NCI-H2107 treated with DMSO at 0.1 percent for 48 hours (cell line): ENCODE results near the gene ERCC1.
"Not testable (repeated sequence)": the region's sequence is repeated elsewhere in the genome, so short reads cannot be mapped to it uniquely, and the experiment has no call there.

Experiments
- DNase-seq: peaks from one replicate; lab custom pipeline; 2025; ENCODE audit not compliant: unreplicated experiment; lab: John Stamatoyannopoulos, UW

Gene ERCC1

DNA sequence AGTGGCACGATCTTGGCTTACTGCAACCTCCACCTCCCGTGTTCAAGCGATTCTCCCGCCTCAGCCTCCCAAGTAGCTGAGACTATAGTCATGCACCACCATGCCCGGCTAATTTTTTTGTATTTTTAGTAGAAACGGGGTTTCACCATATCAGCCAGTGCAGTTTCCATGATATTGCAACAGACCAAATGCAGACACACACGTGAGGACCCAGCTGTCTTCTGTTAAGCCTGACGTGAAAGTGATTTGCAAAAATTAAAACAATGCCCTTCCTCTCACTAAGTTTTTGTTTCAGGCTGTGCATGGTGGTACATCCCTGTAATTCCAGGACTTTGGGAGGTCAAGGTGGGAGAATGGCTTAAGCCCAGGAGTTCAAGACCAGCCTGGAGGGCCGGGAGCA is 7.3 kb upstream of the ERCC1 start:
- not testable (repeated sequence) for DNase-seq

DNA sequence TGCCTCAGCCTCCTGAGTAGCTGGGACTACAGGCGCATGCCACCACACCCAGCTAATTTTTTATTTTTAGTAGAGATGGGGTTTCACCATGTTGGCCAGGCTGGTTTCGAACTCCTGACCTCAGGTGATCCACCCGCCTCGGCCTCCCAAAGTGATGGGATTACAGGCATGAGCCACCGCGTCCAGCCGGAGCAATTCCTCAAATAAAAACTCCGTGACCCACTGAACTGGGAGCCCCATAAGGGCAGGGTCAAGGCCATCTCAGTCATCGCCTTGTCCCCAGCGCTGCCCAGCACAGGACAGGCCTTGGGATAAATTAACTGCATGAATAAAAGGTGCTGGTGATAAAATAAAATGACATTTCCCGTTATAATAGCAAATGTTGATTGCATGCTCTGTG is 6.2 kb upstream of the ERCC1 start:
- not testable (repeated sequence) for DNase-seq

DNA sequence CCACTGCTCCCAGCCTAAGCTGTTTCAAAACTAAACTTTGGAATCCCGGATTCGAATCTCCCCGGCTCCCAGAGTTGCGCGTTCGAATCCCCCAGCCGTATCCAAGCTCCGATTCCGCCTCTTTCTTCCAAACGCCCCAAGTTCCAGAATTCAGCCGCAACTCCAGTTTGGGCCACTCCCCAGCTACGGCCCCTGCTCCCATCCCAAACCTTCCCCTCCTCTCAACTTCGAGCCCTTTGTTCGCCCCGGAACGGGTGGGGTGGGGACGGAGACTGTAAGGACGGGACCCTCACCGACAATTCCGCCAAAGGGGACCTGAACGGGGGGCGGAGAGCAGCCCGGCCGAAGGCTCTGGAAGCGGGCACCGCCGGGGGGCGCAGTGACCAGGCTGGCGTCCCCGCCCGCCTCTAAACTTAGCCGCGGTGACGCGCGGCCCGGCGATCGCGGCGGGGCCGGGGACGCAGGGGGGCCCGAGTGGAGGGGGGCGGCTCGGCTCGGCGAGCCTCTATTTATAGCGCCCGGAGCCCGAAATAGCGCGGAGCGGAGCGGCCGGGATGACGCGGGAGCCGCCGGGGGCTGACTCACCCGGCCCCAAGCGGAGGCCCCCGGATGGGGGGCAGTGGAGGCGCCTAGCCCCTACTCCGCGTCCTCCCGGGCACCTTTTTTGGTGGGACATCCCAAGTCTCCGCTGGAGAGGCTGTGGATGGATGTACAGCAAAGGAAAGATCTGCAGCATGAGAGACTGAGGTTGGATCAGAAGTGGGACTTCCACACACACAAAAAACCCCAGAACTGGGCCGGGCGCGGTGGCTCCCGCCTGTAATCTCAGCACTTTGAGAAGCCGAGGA is 4.9 kb upstream of the ERCC1 start:
- no peak for DNase-seq

DNA sequence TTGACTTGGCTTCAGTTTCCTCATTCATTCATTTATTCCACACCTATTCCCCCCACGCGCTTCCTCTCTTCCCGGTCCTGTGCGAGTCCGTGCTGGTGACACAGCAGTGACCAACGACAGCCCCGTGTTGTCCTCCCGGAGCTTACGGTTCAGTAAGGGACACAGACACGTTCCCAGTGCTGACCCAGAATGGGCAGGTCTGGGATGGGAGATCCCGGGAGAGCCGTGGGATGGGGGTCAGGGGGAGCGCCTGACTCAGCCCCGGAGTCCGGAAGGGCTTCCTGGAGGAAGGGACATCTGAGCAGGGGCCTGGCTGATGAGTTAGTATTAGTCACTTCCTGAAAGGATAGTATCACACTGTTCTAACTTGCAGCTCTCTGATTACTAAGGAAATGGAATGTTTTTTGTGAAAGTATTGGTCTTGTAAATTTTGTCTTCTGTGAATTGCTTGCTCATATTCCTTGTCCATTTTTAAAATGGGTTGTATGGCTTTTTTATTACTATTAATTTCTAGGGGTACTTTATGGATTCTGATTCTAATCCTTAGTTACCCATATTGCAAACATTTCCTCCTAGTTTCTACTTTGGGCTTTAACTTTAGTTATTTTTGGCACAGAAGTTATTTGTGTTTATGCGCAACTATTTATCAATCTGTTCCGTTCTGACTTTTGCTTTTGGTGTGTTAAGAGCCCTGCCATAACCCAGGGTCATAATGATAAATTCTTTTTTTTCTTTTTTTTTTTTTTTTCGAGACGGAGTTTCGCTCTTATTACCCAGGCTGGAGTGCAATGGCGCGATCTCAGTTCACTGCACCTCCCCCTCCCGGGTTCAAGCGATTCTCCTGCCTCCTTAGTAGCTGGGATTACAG is 708 bp upstream of the ERCC1 start:
- DNase-seq, result no peak

DNA sequence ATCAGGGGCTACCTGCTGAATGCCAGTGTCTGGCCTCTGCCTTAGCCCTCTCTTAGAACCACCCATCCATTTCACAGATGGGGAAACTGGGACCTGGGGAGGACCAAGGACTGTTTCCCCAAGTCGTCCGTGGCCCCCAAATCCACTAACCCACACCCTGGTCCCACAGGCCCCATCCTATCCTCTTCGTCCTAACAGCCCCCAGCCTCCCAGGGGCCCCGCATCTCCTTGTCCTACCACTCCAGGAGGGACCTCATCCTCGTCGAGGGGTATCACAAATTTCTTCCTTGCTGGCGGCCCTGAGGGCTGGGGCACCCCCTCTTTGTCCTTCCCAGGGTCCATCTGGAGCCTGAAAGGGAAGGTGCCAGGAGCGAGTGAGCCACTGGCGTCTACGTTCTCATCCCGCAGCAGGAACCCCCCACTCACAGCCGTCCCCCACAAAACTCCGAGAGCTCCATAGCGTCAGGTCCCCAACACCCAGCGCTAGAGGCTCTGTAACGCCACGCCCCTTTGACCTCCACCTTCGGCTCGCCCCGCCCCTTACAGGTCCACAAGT is 606 bp downstream of the ERCC1 start:
- DNase-seq, result no peak

DNA sequence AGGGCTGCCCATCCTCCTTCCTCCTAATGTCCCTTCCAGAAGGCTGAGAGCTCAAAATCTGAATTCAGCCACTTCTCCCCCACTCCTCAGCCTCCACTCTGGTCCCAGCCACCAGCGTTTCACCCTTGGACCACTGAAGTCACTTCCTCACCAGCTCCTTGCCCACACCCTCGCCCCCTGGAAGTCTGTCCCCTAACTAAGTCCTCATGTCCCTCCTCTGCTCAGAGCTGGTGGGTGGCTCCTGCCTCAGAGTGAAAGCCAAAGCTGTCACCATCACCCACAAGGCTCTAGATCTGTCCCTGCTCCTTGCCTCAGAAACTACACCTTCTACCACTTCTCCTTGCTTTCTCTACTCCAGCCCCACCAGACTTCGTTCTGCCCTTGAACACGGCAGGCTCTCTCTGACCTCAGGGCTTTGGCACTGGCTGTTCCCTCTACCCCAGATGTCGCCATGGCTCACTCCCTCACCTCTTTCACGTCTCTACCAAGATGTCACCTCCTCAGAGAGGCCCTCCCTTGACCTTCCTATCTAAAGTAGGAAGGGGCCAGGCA is 1.7 kb downstream of the ERCC1 start:
- no peak for DNase-seq

DNA sequence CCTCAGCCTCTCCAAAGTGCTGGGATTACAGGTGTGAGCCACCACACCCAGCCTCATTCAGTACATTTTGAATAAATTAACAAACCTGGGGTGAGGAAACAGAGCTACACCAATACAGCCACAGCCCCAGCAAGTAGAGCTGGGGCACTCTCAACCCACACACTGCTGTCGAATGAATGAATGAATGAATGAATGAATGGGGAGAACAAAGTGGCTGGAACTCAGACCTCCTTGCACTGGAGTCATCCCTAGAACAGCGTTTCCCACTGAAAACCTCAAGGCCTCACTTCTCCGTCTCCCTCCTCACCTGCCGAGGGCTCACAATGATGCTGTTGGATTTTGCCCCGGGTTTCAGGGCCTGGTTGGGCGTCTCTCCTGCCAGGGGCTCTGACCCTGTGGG is 2.8 kb downstream of the ERCC1 start:
- DNase-seq, result no peak

DNA sequence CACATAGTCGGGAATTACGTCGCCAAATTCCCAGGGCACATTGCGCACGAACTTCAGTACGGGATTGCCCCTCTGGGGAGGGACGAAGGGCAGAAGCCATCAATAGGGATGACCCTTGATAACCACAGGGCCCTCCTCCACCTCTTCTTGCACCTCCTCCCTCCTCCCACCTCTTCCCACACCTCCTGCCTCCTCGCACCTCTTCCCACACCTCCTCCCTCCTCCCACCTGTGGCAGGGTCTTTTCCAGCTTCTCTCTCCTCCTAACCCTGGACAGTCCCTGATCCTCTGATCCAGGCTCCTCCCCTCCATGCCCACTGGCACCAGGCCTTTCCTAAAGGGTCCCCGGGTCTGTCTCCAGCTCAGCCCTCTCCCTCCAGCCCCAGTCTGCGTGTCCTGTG is 3.4 kb downstream of the ERCC1 start:
- no peak for DNase-seq

DNA sequence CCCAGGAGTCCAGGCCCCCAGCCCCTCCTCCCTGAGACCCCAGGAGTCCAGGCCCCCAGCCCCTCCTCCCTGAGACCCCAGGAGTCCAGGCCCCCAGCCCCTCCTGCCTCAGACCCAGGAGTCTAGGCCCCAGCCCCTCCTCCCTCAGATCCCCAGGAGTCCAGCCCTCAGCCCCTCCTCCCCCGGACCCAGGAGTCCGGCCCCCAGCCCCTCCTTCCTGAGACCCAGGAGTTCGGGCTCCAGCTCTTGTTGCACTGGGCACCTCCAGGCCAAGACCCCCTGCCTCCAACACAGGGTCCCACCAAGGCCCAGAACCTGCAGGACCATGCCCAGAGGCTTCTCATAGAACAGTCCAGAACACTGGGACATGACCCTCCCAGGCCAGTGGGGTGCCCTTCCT is 3.8 kb downstream of the ERCC1 start:
- no peak for DNase-seq

DNA sequence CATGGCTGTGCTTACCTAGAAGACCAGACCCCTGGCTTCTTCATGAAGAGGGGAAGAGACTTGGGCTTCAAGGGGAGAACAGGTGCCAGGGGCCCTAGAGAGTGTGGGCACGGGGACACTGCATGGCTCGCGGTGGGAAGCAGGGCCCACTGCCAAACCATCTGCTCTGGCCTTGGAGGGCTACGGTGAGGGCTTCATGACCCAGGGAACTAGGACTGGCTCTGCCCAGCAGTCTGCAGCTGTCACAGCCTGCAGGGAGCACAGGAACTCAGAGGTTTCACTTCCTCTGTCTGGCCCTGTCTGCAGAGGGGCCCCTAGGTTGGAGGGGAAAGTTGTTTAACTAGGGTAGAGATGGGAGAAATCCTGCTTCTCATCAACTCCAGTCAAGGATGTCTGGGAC is 4.3 kb downstream of the ERCC1 start:
- DNase-seq, result no peak

DNA sequence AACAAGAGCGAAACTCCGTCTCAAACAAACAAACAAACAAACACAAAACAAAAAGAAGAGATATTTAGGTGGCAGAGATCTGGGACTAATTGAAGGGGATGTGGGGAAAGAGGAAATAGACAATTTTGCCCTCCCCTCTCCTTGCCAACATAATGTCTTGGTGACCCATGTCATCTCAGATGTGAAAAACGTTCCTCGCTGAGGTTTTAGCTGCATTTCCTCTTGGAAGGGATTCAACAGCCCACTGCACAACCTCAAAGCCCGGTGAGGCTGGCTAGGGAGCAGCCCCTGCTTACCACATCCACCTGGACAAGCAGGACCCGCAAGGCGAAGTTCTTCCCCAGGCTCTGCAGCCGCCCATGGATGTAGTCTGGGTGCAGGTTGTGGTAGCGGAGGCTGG is 4.9 kb downstream of the ERCC1 start:
- no peak for DNase-seq

DNA sequence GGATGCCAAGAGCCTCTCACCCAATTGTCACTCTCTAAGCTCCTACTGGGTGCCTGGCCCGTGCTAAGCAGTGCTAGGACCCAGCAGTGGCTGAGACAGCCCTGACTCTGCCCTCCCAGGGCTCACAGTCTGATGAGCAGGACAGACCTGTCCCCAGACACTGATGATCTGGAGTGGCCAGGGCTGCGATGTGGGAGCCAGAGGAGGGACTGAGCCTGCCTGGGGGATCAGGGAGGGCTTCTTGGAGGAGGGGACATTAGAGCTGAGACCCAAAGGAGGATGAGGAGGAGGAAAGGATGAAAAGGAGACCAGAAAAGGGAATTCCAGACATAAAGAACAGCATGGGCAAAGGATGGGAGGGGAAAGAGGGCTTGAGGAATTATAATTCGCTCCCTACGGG is 6.6 kb downstream of the ERCC1 start:
- no peak for DNase-seq

DNA sequence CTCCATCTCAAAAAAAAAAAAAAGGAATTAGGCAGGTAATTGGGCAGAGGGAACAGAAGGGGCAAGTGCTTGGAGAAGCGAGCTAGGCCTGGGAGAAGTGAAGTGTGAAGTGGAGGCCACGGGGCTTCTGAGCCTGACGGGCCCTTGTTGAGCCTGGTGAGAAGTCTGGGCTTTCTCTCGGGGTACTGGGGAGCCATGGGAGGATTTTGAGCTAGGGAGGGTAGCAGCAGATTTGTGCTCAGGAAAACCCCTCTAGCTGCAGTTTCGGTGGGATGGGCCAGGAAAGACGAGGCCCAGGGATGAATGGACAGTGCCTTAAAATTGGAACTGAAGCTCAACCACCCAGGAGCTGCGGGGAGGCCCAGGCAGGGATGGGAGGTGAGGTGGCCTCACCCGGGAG is 9.2 kb downstream of the ERCC1 start:
- DNase-seq, result no peak

DNA sequence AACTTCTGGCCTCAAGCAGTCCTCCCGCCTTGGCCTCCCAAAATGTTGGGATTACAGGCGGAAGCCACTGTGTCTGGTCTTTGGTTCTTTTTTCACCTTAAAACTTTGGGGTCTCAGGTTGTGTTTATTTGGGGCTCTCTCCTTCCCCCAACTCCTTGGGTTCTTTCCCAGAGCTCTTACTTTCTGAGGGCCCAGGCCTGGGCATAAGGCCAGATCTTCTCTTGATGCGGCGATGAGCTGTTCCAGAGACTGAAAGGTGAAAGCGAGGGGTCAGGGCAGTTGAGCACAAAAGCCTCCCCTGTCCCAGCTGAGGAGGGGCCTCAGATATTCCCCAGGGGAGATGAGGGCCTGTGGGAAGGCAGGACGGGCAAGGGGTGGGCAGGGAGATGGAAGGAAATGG is 10.2 kb downstream of the ERCC1 start:
- no peak for DNase-seq

DNA sequence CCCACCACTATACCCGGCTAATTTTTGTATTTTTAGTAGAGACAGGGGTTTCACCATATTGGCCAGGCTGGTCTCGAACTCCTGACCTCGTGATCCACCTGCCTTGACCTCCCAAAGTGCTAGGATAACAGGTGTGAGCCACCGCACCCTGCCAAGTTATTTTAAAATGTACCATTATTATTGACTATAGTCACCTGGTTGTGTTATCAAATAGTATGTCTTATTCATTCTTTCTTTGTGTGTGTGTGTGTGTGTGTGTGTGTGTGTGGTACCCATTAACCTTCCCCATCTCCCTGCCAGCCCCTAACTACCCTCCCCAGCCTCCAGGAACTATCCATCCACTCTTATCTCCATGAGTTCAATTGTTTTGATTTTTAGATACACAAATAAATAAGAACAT is 13.4 kb downstream of the ERCC1 start:
- not testable (repeated sequence) for DNase-seq

DNA sequence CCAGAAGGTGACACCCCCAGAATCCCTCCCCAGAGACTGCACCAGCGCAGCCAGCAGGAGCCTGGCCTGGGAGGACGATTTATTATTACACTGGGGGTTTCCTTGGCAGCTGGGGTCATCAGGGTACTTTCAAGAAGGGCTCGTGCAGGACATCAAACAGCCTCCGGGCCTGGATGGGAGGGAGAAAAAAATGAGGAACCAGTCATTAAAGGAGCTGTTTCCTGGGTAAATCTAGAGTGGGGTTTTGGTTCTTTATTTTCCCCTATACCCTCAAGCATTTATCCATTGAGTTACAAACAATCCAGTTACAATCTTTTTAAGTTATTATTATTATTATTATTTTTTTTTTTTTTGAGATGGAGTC is 14.2 kb downstream of the ERCC1 start:
- DNase-seq, result no peak

DNA sequence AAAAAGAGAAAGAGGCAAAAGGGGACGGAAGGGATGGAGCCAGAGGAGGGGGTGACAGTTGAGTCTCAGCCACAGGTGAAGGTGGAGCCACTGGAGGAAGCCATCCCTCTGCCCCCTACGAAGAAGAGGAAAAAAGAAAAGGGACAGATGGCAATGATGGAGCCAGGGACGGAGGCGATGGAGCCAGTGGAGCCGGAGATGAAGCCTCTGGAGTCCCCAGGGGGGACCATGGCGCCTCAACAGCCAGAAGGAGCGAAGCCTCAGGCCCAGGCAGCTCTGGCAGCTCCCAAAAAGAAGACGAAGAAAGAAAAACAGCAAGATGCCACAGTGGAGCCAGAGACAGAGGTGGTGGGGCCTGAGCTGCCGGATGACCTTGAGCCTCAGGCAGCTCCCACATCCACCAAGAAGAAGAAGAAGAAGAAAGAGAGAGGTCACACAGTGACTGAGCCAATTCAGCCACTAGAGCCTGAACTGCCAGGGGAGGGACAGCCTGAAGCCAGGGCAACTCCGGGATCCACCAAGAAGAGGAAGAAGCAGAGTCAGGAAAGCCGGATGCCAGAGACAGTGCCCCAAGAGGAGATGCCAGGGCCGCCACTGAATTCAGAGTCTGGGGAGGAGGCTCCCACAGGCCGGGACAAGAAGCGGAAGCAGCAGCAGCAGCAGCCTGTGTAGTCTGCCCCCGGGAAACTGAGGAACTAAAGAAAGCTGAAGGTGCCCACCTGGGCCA is 14.7 kb downstream of the ERCC1 start:
- DNase-seq, result no peak

DNA sequence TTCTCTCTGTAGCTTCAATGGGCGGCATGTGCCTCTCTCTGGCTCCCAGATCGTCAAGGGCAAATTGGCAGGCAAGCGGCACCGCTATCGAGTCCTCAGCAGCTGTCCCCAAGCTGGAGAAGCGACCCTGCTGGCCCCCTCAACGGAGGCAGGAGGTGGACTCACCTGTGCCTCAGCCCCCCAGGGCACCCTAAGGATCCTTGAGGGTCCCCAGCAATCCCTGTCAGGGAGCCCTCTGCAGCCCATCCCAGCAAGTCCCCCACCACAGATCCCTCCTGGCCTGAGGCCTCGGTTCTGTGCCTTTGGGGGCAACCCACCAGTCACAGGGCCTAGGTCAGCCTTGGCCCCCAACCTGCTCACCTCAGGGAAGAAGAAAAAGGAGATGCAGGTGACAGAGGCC is 15.6 kb downstream of the ERCC1 start:
- no peak for DNase-seq

DNA sequence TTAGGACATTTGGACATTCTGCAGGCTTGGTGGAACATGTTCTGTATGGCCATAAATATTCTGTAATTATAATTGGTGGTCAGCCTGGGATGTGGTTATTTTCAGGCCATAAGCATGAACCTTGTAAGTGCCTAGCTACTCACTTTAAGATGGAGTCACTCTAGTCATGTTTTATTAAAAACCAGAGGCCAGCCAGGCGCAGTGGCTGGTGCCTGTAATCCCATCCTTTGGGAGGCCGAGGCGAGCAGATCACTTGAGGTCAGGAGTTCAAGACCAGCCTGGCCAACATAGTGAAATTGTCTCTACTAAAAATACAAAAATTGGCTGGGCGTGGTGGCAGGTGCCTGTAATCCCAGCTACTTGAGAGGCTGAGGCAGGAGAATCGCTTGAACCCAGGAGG is 16.1 kb downstream of the ERCC1 start:
- not testable (repeated sequence) for DNase-seq

DNA sequence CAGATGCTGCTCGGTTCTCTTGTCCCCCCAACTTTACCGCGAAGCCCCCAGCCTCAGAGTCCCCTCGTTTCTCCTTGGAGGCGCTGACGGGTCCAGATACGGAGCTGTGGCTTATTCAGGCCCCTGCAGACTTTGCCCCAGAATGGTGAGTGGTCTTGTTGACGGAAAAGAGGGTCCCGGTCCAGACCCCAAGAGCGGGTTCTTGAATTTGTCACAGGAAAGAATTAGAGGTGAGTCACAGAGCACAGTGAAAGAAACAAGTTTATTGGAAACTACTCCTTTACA is 16.7 kb downstream of the ERCC1 start:
- no peak for DNase-seq
